ENCODE data around the gene TLE6. TPM values are rescaled to one million over a fixed set of nuclear protein-coding genes. Genes with fewer than 3 reads are reported as not detected.

TLE6 gene
- total and polyA plus RNA-seq, 2 of the 8 experiments (the other 6 are each of a cell fraction or from before 2014, with no cell fraction given): 2.5 to 2.9 TPM

- TF ChIP-seq CHD7 (IDR thresholded peaks at IDR 0.05; ENCODE audit: insufficient replicate concordance, low read length): no peak
- TF ChIP-seq YY1 (IDR thresholded peaks at IDR 0.05; ENCODE audit: low read depth, low read length): 0 out of 2 replicates have a peak, but pooled peaks have one; percentile 21
- TF ChIP-seq SIN3A (conservative IDR thresholded peaks at IDR 0.05 in 1 of 2, IDR thresholded peaks at IDR 0.05 in 1 of 2; ENCODE audit: low read depth in 1 of 2, low read length in 2 of 2): peak in 1 of 2 experiments; percentile 54; a peak in 1 of 4 replicates
- TF ChIP-seq JUND (IDR thresholded peaks at IDR 0.05; ENCODE audit: low read length): no peak
- peak; percentile 49 for TF ChIP-seq ASH2L (IDR thresholded peaks at IDR 0.05; ENCODE audit: low read length)
Measured at GRCh38 chr19:2986951-2987524, 9.7 kb downstream of the TLE6 start (continued).
